Esophagus squamous epithelium (tissue), 5 donors: Measurements from ENCODE around the gene BIN2. TPM values are rescaled to one million over a fixed set of nuclear protein-coding genes. Genes with fewer than 3 reads are reported as not detected.
A peak's percentile ranks its signal among the peaks of the same experiment; 100 is the strongest.

Experiments
- DNase-seq: peaks from one replicate; lab custom pipeline; 2025; lab: John Stamatoyannopoulos, UW
- H3K27ac ChIP-seq, 4 donors: fragments of 200-600 bp; sonication (generic); one replicate each; pipeline ENCODE4 v1.5.1; 2016 to 2019; ENCODE audit warnings: mild to moderate bottlenecking in 1 of 4
- H3K27me3 ChIP-seq, 4 donors: fragments of 200-600 bp; sonication (generic); 1 replicate in 3 of 4; 2 replicates in 1 of 4; pipeline versions ENCODE4 v1.5.1 to v1.6.0; 2017 to 2021; ENCODE audit warnings: antibody characterized with exemption in 1 of 4
- H3K36me3 ChIP-seq, 3 donors: fragments of 200-600 bp; sonication (generic); one replicate each; pipeline ENCODE4 v1.5.1; 2016 to 2019
- H3K4me1 ChIP-seq, 3 donors: fragments of 200-600 bp; sonication (generic); one replicate each; pipeline ENCODE4 v1.5.1; 2017 to 2019
- H3K4me3 ChIP-seq, 4 donors: fragments of 200-600 bp; sonication (generic); 1 replicate in 3 of 4; 2 replicates in 1 of 4; pipeline ENCODE4 v1.5.1; 2016 to 2019; ENCODE audit warnings: mild to moderate bottlenecking in 2 of 4, moderate library complexity in 1 of 4
- H3K9me3 ChIP-seq, 3 donors: fragments of 200-600 bp; sonication (generic); one replicate each; pipeline ENCODE4 v1.5.1; 2016 to 2019
- CTCF ChIP-seq, 6 experiments: fragments of 450-650 bp in 4 of 6; fragments of 200-600 bp in 2 of 6; sonication (generic) in 2 of 6; IDR thresholded peaks; one replicate each; pipeline ENCODE4 v1.5.1; 2016 to 2019; ENCODE audit warnings: antibody characterized with exemption in 6 of 6, mild to moderate bottlenecking in 4 of 6, moderate library complexity in 4 of 6
- POLR2A ChIP-seq, 4 donors: fragments of 450-650 bp; IDR thresholded peaks; one replicate each; pipeline ENCODE4 v1.6.1; 2017; ENCODE audit warnings: antibody characterized with exemption in 4 of 4, mild to moderate bottlenecking in 4 of 4, moderate library complexity in 3 of 4
- WGBS, 2 donors: methylation state at CpG; one replicate each; pipeline ENCODE4 v1.1.5; 2018; 5-methylcytosine and 5-hydroxymethylcytosine counted together
- intact Hi-C: fragments of 100-400 bp; cut with DNase I; formaldehyde crosslinking; loops from one replicate; pipeline ENCODE4 v1.15.0; 2022
- total RNA-seq, 4 donors: library from RNA; depleted of rRNA; stranded (reverse); fragments of >200 nt; gene quantifications; one replicate each; pipeline ENCODE4 v1.1.0, GENCODE V29; 2016
- donor health status: DM: yes; HTN: yes; CAD: no.

BIN2 gene
- total RNA-seq, result 1 to 10 TPM; 1.7 to 5.5 (median 3.3) TPM

DNA sequence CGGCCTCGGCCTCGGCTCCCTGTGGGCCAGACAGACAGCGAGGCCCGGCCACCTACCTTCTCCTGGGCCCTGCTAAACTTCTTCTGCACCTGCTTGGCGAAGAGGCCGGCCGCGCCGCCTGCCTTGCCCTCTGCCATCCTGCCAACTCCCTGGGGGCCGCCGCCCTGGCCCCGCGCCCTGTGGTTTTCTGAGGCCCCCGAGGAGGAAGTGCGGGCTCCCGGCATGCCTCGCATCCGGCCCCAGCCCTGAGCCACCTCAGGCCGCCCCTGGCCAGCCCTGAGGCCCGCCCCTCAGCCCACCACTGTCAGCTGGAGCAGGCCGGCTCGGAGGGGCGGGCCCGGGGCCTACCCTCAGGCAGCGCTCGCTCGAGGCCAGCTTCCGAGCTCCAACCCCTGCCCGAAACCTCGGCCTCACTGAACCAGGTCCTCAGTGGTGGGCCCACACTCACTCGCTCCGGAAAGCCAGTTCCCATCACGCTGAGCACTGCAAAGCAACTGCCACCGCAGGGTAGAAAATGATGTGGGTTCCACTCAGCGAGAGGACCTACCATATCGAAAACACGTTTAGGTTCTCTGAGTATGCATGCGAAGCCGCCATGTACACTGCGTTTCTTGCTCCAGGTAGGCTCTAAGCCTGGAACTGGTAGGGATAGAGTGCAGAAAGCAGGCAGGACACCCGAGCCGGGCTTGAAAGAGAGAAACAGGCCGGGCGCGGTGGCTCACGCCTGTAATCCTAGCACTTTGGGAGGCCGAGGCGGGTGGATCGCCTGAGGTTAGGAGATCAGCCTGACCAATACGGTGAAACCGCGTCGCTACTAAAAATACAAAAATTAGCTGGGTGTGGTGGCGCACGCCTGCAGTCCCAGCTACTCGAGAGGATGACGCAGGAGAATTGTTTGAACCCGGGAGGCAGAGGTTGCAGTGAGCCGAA lies at the start of gene BIN2:
TSS of gene BIN2 (minus strand) at position 209 of the 930 bp plus-strand sequence. CDS start at position 137, 72 bp downstream.
- DNase-seq, result no peak
- TF ChIP-seq CTCF (IDR thresholded peaks at IDR 0.05) (no peak), POLR2A (IDR thresholded peaks at IDR 0.05) (peak in 1 of 4 donors; percentile 52)
- H3K4me1 ChIP-seq, result peaks cover 47 to 91% (median 50%) of the 10 kb centered on the region in 3 donors
- intact Hi-C loops, result no loop called here
- WGBS, 2 donors, result 87 to 91% methylated on average over 23 to 24 of the region's 60 CpGs
- peak within 1 kb of the TSS; percentile 4 to 59 (median 38) for H3K4me3 ChIP-seq
- peak within 1 kb of the TSS; percentile 73 to 90 (median 80) for H3K27ac ChIP-seq
- no peaks in the 10 kb centered on the region for H3K36me3 ChIP-seq
- no peaks in the 10 kb centered on the region for H3K9me3 ChIP-seq
- H3K27me3 ChIP-seq, result no peaks in the 10 kb centered on the region

GRCh38 chr12:51373187-51373586 lies 49.2 kb upstream of the BIN2 start:
- no peak for TF ChIP-seq POLR2A (IDR thresholded peaks at IDR 0.05)
- TF ChIP-seq CTCF (IDR thresholded peaks at IDR 0.05), result no peak
- no peak overlapping the region for H3K4me3 ChIP-seq
- H3K27me3 ChIP-seq, result no peaks in the 10 kb centered on the region
- H3K36me3 ChIP-seq, result peaks cover 0 to 7% (median 0%) of the 10 kb centered on the region in 3 donors
- H3K4me1 ChIP-seq, result peaks cover 10 to 25% (median 17%) of the 10 kb centered on the region in 3 donors
- no peak for DNase-seq
- 69 to 91% methylated on average over 3 of the region's 3 CpGs for WGBS, 2 donors
- no peak overlapping the region for H3K27ac ChIP-seq
- intact Hi-C loops, result no loop called here
- no peaks in the 10 kb centered on the region for H3K9me3 ChIP-seq

- no peak for DNase-seq
- Histone ChIP-seq H3K4me1 (peaks cover 10 to 25% (median 17%) of the 10 kb centered on the region in 3 donors), H3K36me3 (peaks cover 0 to 5% (median 0%) of the 10 kb centered on the region in 3 donors), H3K9me3 (no peaks in the 10 kb centered on the region), H3K27me3 (no peaks in the 10 kb centered on the region), H3K4me3 (no peak overlapping the region), H3K27ac (peak overlapping the region in 3 of 4 donors; percentile 61 to 73 (median 68))
- 71 to 95% methylated on average over 2 of the region's 2 CpGs for WGBS, 2 donors
- intact Hi-C loops, result no loop called here
- TF ChIP-seq CTCF (IDR thresholded peaks at IDR 0.05) (no peak), POLR2A (IDR thresholded peaks at IDR 0.05) (no peak)
Measured at GRCh38 chr12:51372021-51372420, 48.0 kb upstream of the BIN2 start.

- TF ChIP-seq POLR2A (IDR thresholded peaks at IDR 0.05) (no peak), CTCF (IDR thresholded peaks at IDR 0.05) (peak in 1 of 6 experiments; percentile 4)
Measured at GRCh38 chr12:51371295-51371953, 47.5 kb upstream of the BIN2 start.

More at GRCh38 chr12:51371295-51371953, 47.5 kb upstream of the BIN2 start:
- intact Hi-C loops, result no loop called here
- DNase-seq, result no peak
- Histone ChIP-seq H3K27ac (peak overlapping the region in 3 of 4 donors; percentile 61 to 73 (median 68)), H3K36me3 (no peaks in the 10 kb centered on the region), H3K9me3 (no peaks in the 10 kb centered on the region), H3K4me1 (peaks cover 10 to 25% (median 17%) of the 10 kb centered on the region in 3 donors), H3K4me3 (no peak overlapping the region), H3K27me3 (no peaks in the 10 kb centered on the region)
- WGBS, 2 donors, result 26 to 31% methylated on average over 6 to 8 of the region's 8 CpGs
